ENCODE data around the gene HNMT.

The HNMT gene

DNA sequence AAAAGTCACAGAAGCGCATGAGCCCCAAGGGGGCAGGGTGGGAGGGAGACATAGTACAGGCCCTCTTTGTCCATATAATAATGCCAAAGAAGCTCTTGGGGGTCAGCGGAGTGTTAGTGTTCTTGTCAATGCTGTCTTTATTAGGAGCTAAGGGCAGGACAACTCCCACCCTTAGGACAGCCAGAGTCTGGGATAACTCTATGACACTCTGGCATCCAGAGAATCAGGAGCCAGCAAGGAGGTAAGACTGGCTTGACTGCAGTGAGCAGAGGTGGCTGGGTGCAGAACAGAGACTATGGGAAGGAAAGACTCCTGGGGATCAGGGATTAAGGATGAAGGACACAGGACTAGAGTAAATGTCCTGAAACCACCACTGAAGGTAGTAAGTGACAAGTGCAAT lies 19.0 kb upstream of the HNMT start:
- WGBS (ENCODE audit: insufficient coverage) = 50% methylated on average over 2 of the region's 2 CpGs
- H3K9me3 ChIP-seq (ENCODE audit: control extremely low read depth in 1 of 5, control insufficient read depth in 4 of 5, insufficient read depth in 2 of 5, low read depth in 1 of 5, low read length in 4 of 5) = no peaks in the 10 kb centered on the region
- no peaks in the 10 kb centered on the region for H3K27me3 ChIP-seq (replicated peaks in 2 of 5; ENCODE audit: control insufficient read depth in 4 of 5, insufficient read depth in 5 of 5, low read length in 4 of 5)
- H3K4me3 ChIP-seq (ENCODE audit: control insufficient read depth in 1 of 7, extremely low read depth in 1 of 7, insufficient read depth in 4 of 7, low read depth in 2 of 7, low read length in 6 of 7) = no peak overlapping the region
- no peak overlapping the region for H3K27ac ChIP-seq (ENCODE audit: insufficient read depth in 1 of 2, low read depth in 1 of 2, low read length in 2 of 2, poor library complexity in 1 of 2, severe bottlenecking in 2 of 2)
- H3K36me3 ChIP-seq (ENCODE audit: control insufficient read depth in 4 of 4, insufficient read depth in 4 of 4, low read length in 3 of 4) = no peaks in the 10 kb centered on the region
- no peak for DNase-seq
- CTCF ChIA-PET = interaction anchor here (1.0 to 1.3 kb wide), 5 partner anchors 11 to 887 kb away, joined by 3 to 5 read pairs (median 3); no protein-coding TSS in a partner anchor
- no peaks in the 10 kb centered on the region for H3K4me1 ChIP-seq (ENCODE audit: control extremely low read depth in 1 of 4, control insufficient read depth in 4 of 4, insufficient read depth in 4 of 4, low read length in 3 of 4)
- POLR2A ChIA-PET = no interaction called here

DNA sequence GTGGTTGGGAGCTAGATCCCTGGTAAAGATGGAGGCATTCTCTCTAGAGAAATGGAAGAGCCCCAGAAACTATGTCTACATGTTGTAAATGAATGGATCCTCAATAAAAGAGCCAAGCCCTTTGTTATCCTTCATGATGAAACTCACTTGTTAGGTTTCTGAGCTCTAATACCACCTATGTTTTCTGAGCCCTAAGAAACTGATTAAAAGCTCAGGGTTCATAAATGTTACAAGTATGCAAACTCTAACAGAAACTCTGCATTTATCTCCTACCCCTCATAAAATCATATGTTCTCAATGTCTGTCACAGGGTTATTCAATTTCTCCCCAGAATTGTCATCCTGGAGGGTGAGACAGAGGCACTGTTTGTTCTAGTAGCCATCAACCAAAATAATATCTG lies 18.0 kb upstream of the HNMT start:
- no peak overlapping the region for H3K4me3 ChIP-seq (ENCODE audit: control insufficient read depth in 1 of 7, extremely low read depth in 1 of 7, insufficient read depth in 4 of 7, low read depth in 2 of 7, low read length in 6 of 7)
- no peaks in the 10 kb centered on the region for H3K9me3 ChIP-seq (ENCODE audit: control extremely low read depth in 1 of 5, control insufficient read depth in 4 of 5, insufficient read depth in 2 of 5, low read depth in 1 of 5, low read length in 4 of 5)
- no peaks in the 10 kb centered on the region for H3K27me3 ChIP-seq (replicated peaks in 2 of 5; ENCODE audit: control insufficient read depth in 4 of 5, insufficient read depth in 5 of 5, low read length in 4 of 5)
- H3K36me3 ChIP-seq (ENCODE audit: control insufficient read depth in 4 of 4, insufficient read depth in 4 of 4, low read length in 3 of 4) = no peaks in the 10 kb centered on the region
- H3K27ac ChIP-seq (ENCODE audit: insufficient read depth in 1 of 2, low read depth in 1 of 2, low read length in 2 of 2, poor library complexity in 1 of 2, severe bottlenecking in 2 of 2) = no peak overlapping the region
- DNase-seq = no peak
- CTCF ChIA-PET = interaction anchor here (0.9 to 5.1 kb wide), 5 partner anchors 13 to 886 kb away, joined by 3 to 37 read pairs (median 5); no protein-coding TSS in a partner anchor
- no peaks in the 10 kb centered on the region for H3K4me1 ChIP-seq (ENCODE audit: control extremely low read depth in 1 of 4, control insufficient read depth in 4 of 4, insufficient read depth in 4 of 4, low read length in 3 of 4)
- POLR2A ChIA-PET = no interaction called here

DNA sequence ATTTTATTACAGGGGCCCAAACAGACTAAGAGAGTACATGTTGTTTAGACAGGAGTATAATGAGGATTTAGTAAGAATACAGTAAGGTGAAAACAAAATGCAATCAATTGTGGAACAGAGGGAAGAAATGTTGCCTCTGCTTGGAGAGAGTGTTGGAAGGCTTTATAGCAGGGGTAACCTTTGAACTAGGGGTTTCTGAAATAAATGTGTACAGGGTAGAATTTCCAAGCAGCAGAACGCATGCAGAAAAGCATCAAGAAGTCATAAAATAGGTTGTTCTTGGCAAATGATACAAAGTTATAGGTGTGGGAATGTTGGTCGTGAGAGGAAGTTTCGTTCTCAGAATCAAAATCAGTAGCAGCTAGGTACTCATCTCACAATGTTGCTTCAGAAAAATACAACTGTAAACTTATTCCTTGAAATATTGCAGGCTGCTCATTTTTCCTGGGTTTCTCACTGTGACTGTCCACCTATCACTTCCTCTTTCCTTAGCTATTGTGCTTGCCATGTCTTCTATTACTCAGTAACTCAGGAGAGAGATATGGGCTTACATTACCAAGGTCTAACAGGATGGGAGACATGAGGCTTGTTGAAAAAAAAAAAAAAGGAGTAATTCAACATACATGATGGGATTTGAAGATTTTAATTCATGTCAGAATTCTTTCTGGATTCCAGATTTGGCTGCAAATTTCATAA lies 17.1 kb upstream of the HNMT start:
- Histone ChIP-seq H3K4me1 (ENCODE audit: control extremely low read depth in 1 of 4, control insufficient read depth in 4 of 4, insufficient read depth in 4 of 4, low read length in 3 of 4) (no peaks in the 10 kb centered on the region), H3K27me3 (replicated peaks in 2 of 5; ENCODE audit: control insufficient read depth in 4 of 5, insufficient read depth in 5 of 5, low read length in 4 of 5) (no peaks in the 10 kb centered on the region), H3K36me3 (ENCODE audit: control insufficient read depth in 4 of 4, insufficient read depth in 4 of 4, low read length in 3 of 4) (no peaks in the 10 kb centered on the region), H3K4me3 (ENCODE audit: control insufficient read depth in 1 of 7, extremely low read depth in 1 of 7, insufficient read depth in 4 of 7, low read depth in 2 of 7, low read length in 6 of 7) (no peak overlapping the region), H3K9me3 (ENCODE audit: control extremely low read depth in 1 of 5, control insufficient read depth in 4 of 5, insufficient read depth in 2 of 5, low read depth in 1 of 5, low read length in 4 of 5) (no peaks in the 10 kb centered on the region), H3K27ac (ENCODE audit: insufficient read depth in 1 of 2, low read depth in 1 of 2, low read length in 2 of 2, poor library complexity in 1 of 2, severe bottlenecking in 2 of 2) (no peak overlapping the region)
- CTCF ChIA-PET = interaction anchor here (1.0 to 5.1 kb wide), 8 partner anchors 10 to 880 kb away, joined by 3 to 37 read pairs (median 4); no protein-coding TSS in a partner anchor
- 89% methylated on average over 1 of the region's 3 CpGs for WGBS (ENCODE audit: insufficient coverage)
- no peak for DNase-seq
- POLR2A ChIA-PET = no interaction called here

DNA sequence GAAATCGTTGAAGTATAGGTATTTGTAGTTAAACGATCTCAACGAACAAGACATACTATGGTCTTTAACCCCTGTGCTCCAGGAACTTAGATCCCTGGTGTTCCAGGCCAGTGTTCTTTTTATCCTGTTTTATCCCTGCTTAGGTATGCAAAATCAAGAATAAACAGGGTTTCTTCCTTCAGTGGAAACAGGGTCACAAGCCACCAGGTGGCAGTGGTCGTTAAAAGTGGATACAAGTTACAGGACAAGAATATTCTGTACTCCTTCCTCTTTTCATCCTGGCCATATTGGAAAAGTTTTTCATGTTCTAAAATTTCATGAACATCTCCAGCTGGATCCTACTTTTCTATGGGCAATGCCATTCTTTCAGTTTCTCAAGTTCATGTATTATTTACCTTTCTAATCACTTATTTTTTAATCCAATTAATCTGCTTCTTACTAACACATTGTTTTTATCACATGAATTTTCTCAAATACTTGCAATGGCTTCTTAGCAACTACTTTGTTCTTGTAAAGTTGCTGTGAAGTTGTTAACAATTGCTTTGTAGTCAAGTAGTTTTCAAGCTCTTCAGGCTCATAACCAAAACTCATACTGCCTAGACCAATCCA lies 16.4 kb upstream of the HNMT start:
- 56% methylated on average over 3 of the region's 4 CpGs for WGBS (ENCODE audit: insufficient coverage)
- no peaks in the 10 kb centered on the region for H3K4me1 ChIP-seq (ENCODE audit: control extremely low read depth in 1 of 4, control insufficient read depth in 4 of 4, insufficient read depth in 4 of 4, low read length in 3 of 4)
- H3K27ac ChIP-seq (ENCODE audit: insufficient read depth in 1 of 2, low read depth in 1 of 2, low read length in 2 of 2, poor library complexity in 1 of 2, severe bottlenecking in 2 of 2) = no peak overlapping the region
- ChIA-PET CTCF (interaction anchor here (0.8 to 5.1 kb wide), 13 partner anchors 9 to 879 kb away, joined by 3 to 37 read pairs (median 4); no protein-coding TSS in a partner anchor), POLR2A (no interaction called here)
- no peak overlapping the region for H3K4me3 ChIP-seq (ENCODE audit: control insufficient read depth in 1 of 7, extremely low read depth in 1 of 7, insufficient read depth in 4 of 7, low read depth in 2 of 7, low read length in 6 of 7)
- H3K9me3 ChIP-seq (ENCODE audit: control extremely low read depth in 1 of 5, control insufficient read depth in 4 of 5, insufficient read depth in 2 of 5, low read depth in 1 of 5, low read length in 4 of 5) = no peaks in the 10 kb centered on the region
- DNase-seq = peak; percentile 71 to 82 (median 77)
- no peaks in the 10 kb centered on the region for H3K36me3 ChIP-seq (ENCODE audit: control insufficient read depth in 4 of 4, insufficient read depth in 4 of 4, low read length in 3 of 4)
- H3K27me3 ChIP-seq (replicated peaks in 2 of 5; ENCODE audit: control insufficient read depth in 4 of 5, insufficient read depth in 5 of 5, low read length in 4 of 5) = no peaks in the 10 kb centered on the region

DNA sequence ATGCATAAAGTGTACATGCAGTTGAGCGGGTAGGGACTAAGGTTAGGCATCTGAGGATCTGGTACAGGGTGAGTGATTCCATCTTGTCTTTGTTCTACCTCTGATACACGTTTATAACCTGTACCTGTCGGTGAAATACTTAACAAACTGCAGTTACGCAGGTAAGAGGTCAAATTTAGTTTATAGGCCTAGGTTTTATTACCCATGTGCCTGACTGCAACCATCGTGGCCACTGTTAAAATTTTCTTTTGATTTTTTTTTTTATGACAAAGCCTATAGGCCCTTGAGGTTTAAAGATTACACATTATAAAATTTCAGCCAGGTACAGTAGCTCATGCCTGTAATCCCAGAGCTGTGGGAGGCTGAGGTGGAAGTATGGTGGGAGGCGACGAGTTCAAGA lies 15.4 kb upstream of the HNMT start:
- Histone ChIP-seq H3K9me3 (ENCODE audit: control extremely low read depth in 1 of 5, control insufficient read depth in 4 of 5, insufficient read depth in 2 of 5, low read depth in 1 of 5, low read length in 4 of 5) (no peaks in the 10 kb centered on the region), H3K27me3 (replicated peaks in 2 of 5; ENCODE audit: control insufficient read depth in 4 of 5, insufficient read depth in 5 of 5, low read length in 4 of 5) (no peaks in the 10 kb centered on the region), H3K36me3 (ENCODE audit: control insufficient read depth in 4 of 4, insufficient read depth in 4 of 4, low read length in 3 of 4) (no peaks in the 10 kb centered on the region), H3K4me1 (ENCODE audit: control extremely low read depth in 1 of 4, control insufficient read depth in 4 of 4, insufficient read depth in 4 of 4, low read length in 3 of 4) (no peaks in the 10 kb centered on the region), H3K4me3 (ENCODE audit: control insufficient read depth in 1 of 7, extremely low read depth in 1 of 7, insufficient read depth in 4 of 7, low read depth in 2 of 7, low read length in 6 of 7) (no peak overlapping the region), H3K27ac (ENCODE audit: insufficient read depth in 1 of 2, low read depth in 1 of 2, low read length in 2 of 2, poor library complexity in 1 of 2, severe bottlenecking in 2 of 2) (no peak overlapping the region)
- no peak for DNase-seq
- ChIA-PET CTCF (interaction anchor here (0.6 to 5.1 kb wide), 7 partner anchors 70 to 898 kb away, joined by 3 to 37 read pairs (median 4); no protein-coding TSS in a partner anchor), POLR2A (no interaction called here)
- 92% methylated on average over 4 of the region's 7 CpGs for WGBS (ENCODE audit: insufficient coverage)

DNA sequence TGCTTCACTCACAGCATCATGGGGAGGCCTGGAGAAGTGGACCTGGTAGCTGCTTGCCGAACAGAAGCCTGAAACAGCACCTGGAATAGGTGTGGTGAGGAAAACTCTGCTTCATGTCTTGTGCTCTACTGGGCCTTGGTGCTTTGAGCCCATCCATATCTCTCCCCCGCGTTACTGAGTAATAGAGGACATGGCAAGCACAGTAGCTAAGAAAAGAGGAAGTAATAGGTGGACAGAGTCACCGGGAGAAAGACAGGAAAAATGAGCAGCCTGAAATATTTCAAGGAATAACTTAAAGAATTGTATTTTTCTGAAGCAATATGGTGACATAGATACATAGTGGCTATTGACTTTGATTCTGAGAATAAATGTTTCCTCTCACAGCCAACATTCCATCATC lies 14.0 kb upstream of the HNMT start:
- CTCF ChIA-PET = interaction anchor here (0.9 to 5.1 kb wide), 6 partner anchors 12 to 876 kb away, joined by 3 to 37 read pairs (median 4); no protein-coding TSS in a partner anchor

DNA sequence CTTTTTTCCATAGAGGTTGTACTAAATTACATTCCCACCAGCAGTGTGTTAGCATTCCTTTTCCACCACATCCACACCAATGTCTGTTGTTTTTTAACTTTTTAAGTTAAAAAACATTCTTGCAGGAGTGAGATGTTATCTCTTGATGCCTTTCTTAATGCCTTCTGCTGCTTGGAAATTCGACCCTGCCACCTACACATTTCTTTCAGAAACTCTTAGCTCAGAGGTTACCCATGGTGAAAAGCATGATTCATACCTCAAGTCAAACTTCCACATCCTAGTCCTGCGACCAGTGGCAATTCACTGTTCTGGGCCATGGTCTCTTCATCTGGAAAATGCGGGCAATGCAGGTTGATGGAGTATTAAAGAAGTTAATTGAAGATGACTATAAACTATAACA lies 12.7 kb upstream of the HNMT start:
- CTCF ChIA-PET = interaction anchor here (0.7 kb wide), 1 partner anchor 836 kb away, joined by 3 read pairs; no protein-coding TSS in a partner anchor
- no peaks in the 10 kb centered on the region for H3K36me3 ChIP-seq (ENCODE audit: control insufficient read depth in 4 of 4, insufficient read depth in 4 of 4, low read length in 3 of 4)
- H3K27ac ChIP-seq (ENCODE audit: insufficient read depth in 1 of 2, low read depth in 1 of 2, low read length in 2 of 2, poor library complexity in 1 of 2, severe bottlenecking in 2 of 2) = no peak overlapping the region
- DNase-seq = no peak
- no peaks in the 10 kb centered on the region for H3K9me3 ChIP-seq (ENCODE audit: control extremely low read depth in 1 of 5, control insufficient read depth in 4 of 5, insufficient read depth in 2 of 5, low read depth in 1 of 5, low read length in 4 of 5)
- no peak overlapping the region for H3K4me3 ChIP-seq (ENCODE audit: control insufficient read depth in 1 of 7, extremely low read depth in 1 of 7, insufficient read depth in 4 of 7, low read depth in 2 of 7, low read length in 6 of 7)
- POLR2A ChIA-PET = no interaction called here
- WGBS (ENCODE audit: insufficient coverage) = 100% methylated on average over 1 of the region's 3 CpGs
- H3K4me1 ChIP-seq (ENCODE audit: control extremely low read depth in 1 of 4, control insufficient read depth in 4 of 4, insufficient read depth in 4 of 4, low read length in 3 of 4) = no peaks in the 10 kb centered on the region
- H3K27me3 ChIP-seq (replicated peaks in 2 of 5; ENCODE audit: control insufficient read depth in 4 of 5, insufficient read depth in 5 of 5, low read length in 4 of 5) = no peaks in the 10 kb centered on the region

More for the DNA sequence above, 14.0 kb upstream of the HNMT start:
- POLR2A ChIA-PET = no interaction called here
- H3K9me3 ChIP-seq (ENCODE audit: control extremely low read depth in 1 of 5, control insufficient read depth in 4 of 5, insufficient read depth in 2 of 5, low read depth in 1 of 5, low read length in 4 of 5) = no peaks in the 10 kb centered on the region
- no peak overlapping the region for H3K4me3 ChIP-seq (ENCODE audit: control insufficient read depth in 1 of 7, extremely low read depth in 1 of 7, insufficient read depth in 4 of 7, low read depth in 2 of 7, low read length in 6 of 7)
- no peak overlapping the region for H3K27ac ChIP-seq (ENCODE audit: insufficient read depth in 1 of 2, low read depth in 1 of 2, low read length in 2 of 2, poor library complexity in 1 of 2, severe bottlenecking in 2 of 2)
- H3K36me3 ChIP-seq (ENCODE audit: control insufficient read depth in 4 of 4, insufficient read depth in 4 of 4, low read length in 3 of 4) = no peaks in the 10 kb centered on the region
- peak in 1 of 3 donors; percentile 15 for DNase-seq
- H3K27me3 ChIP-seq (replicated peaks in 2 of 5; ENCODE audit: control insufficient read depth in 4 of 5, insufficient read depth in 5 of 5, low read length in 4 of 5) = no peaks in the 10 kb centered on the region
- no peaks in the 10 kb centered on the region for H3K4me1 ChIP-seq (ENCODE audit: control extremely low read depth in 1 of 4, control insufficient read depth in 4 of 4, insufficient read depth in 4 of 4, low read length in 3 of 4)
- WGBS (ENCODE audit: insufficient coverage) = 74% methylated on average over 3 of the region's 4 CpGs
